Neuronal stem cell (in vitro differentiated cells): ENCODE measurements around the gene PTPN3.

Experiments used
- DNase-seq: peaks from one replicate; pipeline ENCODE4 v3.0.0-alpha.2; 2013; ENCODE audit warnings: low spot score
- H2AFZ ChIP-seq: one replicate; pipeline ENCODE4 v1.6.1; 2013; ENCODE audit warnings: mild to moderate bottlenecking, low read length, inconsistent platforms
- H2AK5ac ChIP-seq: 2 replicates; pipeline ENCODE4 v1.6.1; 2013; ENCODE audit warnings: low read depth, mild to moderate bottlenecking, inconsistent platforms, low read length, moderate library complexity, mixed read lengths
- H2BK120ac ChIP-seq: 2 replicates; pipeline ENCODE4 v1.6.1; 2013; ENCODE audit warnings: low read depth, mild to moderate bottlenecking, inconsistent platforms, low read length, moderate library complexity, mixed read lengths
- H2BK12ac ChIP-seq: one replicate; pipeline ENCODE4 v1.6.1; 2013; ENCODE audit warnings: low read length, inconsistent platforms
- H2BK15ac ChIP-seq: 2 replicates; pipeline ENCODE4 v1.6.1; 2013; ENCODE audit warnings: mild to moderate bottlenecking, low read length, inconsistent platforms, mixed read lengths
- H2BK5ac ChIP-seq: one replicate; pipeline ENCODE4 v1.6.1; 2013; ENCODE audit warnings: inconsistent platforms, mild to moderate bottlenecking, low read length, moderate library complexity
- H3K14ac ChIP-seq: one replicate; pipeline ENCODE4 v1.6.1; 2013; ENCODE audit warnings: low read length, inconsistent platforms
- H3K18ac ChIP-seq: 2 replicates; pipeline ENCODE4 v1.6.1; 2013; ENCODE audit warnings: low read length, inconsistent platforms
- H3K23ac ChIP-seq: 2 replicates; pipeline ENCODE4 v1.6.1; 2013; ENCODE audit warnings: low read depth, mild to moderate bottlenecking, mixed read lengths, low read length, inconsistent platforms; ENCODE audit not compliant: poor library complexity
- H3K27ac ChIP-seq: replicated peaks from 3 replicates; pipeline ENCODE4 v1.5.1; 2013; ENCODE audit warnings: low read length, inconsistent platforms
- H3K27me3 ChIP-seq, 3 experiments: 2 replicates each; pipeline ENCODE4 v1.6.1; 2013; ENCODE audit warnings: low read length in 3 of 3, mild to moderate bottlenecking in 2 of 3, inconsistent platforms in 1 of 3, low read depth in 1 of 3, mixed read lengths in 1 of 3, moderate library complexity in 1 of 3; ENCODE audit not compliant: control insufficient read depth in 3 of 3, insufficient read depth in 3 of 3
- H3K36me3 ChIP-seq, 2 donors: replicated peaks in 1 of 2; 2 replicates each; pipeline ENCODE4 v1.6.1; 2013; ENCODE audit warnings: low read length in 2 of 2; ENCODE audit not compliant: control insufficient read depth in 2 of 2, insufficient read depth in 2 of 2
- H3K4ac ChIP-seq: 2 replicates; pipeline ENCODE4 v1.6.1; 2013; ENCODE audit warnings: inconsistent platforms, mild to moderate bottlenecking, low read length, moderate library complexity
- H3K4me1 ChIP-seq, 2 donors: 1 replicate in 1 of 2; 2 replicates in 1 of 2; pipeline ENCODE4 v1.6.1; 2013; ENCODE audit warnings: low read length in 2 of 2, low read depth in 1 of 2; ENCODE audit not compliant: control insufficient read depth in 2 of 2, insufficient read depth in 1 of 2
- H3K4me2 ChIP-seq: one replicate; pipeline ENCODE4 v1.6.1; 2013; ENCODE audit warnings: mild to moderate bottlenecking, low read length, inconsistent platforms; ENCODE audit not compliant: insufficient read depth, poor library complexity, severe bottlenecking
- H3K4me3 ChIP-seq, 2 donors: 2 replicates each; pipeline ENCODE4 v1.5.1; 2013; ENCODE audit warnings: low read length in 2 of 2, mild to moderate bottlenecking in 2 of 2, inconsistent platforms in 1 of 2, moderate library complexity in 1 of 2
- H3K79me1 ChIP-seq: one replicate; pipeline ENCODE4 v1.6.1; 2013; ENCODE audit warnings: low read depth, mild to moderate bottlenecking, inconsistent platforms, low read length, moderate library complexity
- H3K9ac ChIP-seq: one replicate; pipeline ENCODE4 v1.6.1; 2013; ENCODE audit warnings: mild to moderate bottlenecking, low read depth, low read length, inconsistent platforms; ENCODE audit not compliant: poor library complexity
- H3K9me3 ChIP-seq, 2 donors: replicated peaks in 1 of 2; 2 replicates each; pipeline versions ENCODE3 to v1.6.1; 2013; ENCODE audit warnings: low read length in 2 of 2, mild to moderate bottlenecking in 2 of 2, inconsistent platforms in 1 of 2, low read depth in 1 of 2, mixed read lengths in 1 of 2, moderate library complexity in 1 of 2; ENCODE audit not compliant: control insufficient read depth in 2 of 2, insufficient read depth in 1 of 2
- H4K8ac ChIP-seq: one replicate; pipeline ENCODE4 v1.6.1; 2013; ENCODE audit warnings: low read depth, mild to moderate bottlenecking, inconsistent platforms, low read length, moderate library complexity
- H4K91ac ChIP-seq: one replicate; pipeline ENCODE4 v1.6.1; 2013; ENCODE audit warnings: low read length, low read depth, mild to moderate bottlenecking, inconsistent platforms; ENCODE audit not compliant: poor library complexity
- WGBS, 2 donors: extraction: QIAGEN DNeasy Blood & Tissue Kit; methylation state at CpG; one replicate each; pipeline ENCODE4 v1.1.7; 2013; ENCODE audit warnings: missing lambda C conversion rate in 2 of 2, mixed read lengths in 1 of 2; ENCODE audit not compliant: insufficient read length in 2 of 2, insufficient replicate concordance in 1 of 2; ENCODE audit errors: extremely low coverage in 2 of 2; 5-methylcytosine and 5-hydroxymethylcytosine counted together

Gene PTPN3

GRCh38 chr9:109382182-109382581 lies 115.9 kb downstream of the PTPN3 start:
- no peak overlapping the region for H2AK5ac ChIP-seq
- no peak overlapping the region for H2BK15ac ChIP-seq
- no peak overlapping the region for H3K14ac ChIP-seq
- WGBS, 2 donors, result no CpG with 5 or more reads among the region's 13 CpGs
- no peak overlapping the region for H3K9ac ChIP-seq
- H4K8ac ChIP-seq, result no peak overlapping the region
- no peak for DNase-seq
- no peaks in the 10 kb centered on the region for H3K79me1 ChIP-seq
- no peak overlapping the region for H3K4me3 ChIP-seq
- H2AFZ ChIP-seq, result no peak overlapping the region
- no peak overlapping the region for H2BK12ac ChIP-seq
- no peak overlapping the region for H3K27ac ChIP-seq
- H3K9me3 ChIP-seq, result peaks cover 4 to 9% of the 10 kb centered on the region in 2 donors
- H3K27me3 ChIP-seq, result no peaks in the 10 kb centered on the region
- H2BK5ac ChIP-seq, result no peak overlapping the region
- no peak overlapping the region for H3K18ac ChIP-seq
- H3K4me1 ChIP-seq, result no peaks in the 10 kb centered on the region
- H3K4me2 ChIP-seq, result no peak overlapping the region
- H3K23ac ChIP-seq, result no peak overlapping the region
- H4K91ac ChIP-seq, result no peak overlapping the region
- H3K4ac ChIP-seq, result no peak overlapping the region
- no peaks in the 10 kb centered on the region for H3K36me3 ChIP-seq
- no peak overlapping the region for H2BK120ac ChIP-seq

DNA sequence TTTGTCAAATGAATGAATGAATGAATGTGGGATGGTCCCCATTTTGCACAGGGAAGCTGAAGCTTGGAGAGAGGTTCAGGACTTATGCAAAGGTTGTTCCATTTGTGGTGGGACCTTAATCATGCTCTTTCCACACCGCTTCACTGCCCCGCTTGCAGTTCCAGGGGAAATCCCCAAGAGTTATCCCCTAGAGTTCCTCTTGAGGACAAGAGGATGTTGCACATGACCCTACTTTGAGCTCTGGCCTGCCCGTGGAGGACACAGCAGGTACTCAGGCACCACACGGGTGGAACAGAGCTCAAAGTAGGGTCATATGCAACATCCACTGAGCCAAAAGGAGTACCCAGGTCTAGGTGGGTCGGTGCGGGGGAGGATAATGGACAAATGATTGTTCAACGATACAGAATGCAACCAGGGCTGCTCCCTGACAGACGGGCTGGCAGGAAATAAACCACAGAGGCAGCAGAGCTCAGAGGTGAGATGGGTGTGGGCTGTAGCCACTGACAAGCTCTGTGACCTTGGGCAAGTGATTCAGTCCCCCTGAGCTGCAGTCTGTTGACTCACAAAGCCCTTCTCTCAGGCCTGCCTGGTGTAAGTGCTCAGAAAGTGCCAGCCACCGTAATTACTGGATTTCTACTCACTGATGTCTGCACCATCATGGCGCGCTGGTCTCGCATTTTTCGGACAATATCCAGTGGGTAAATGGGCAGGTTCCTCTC lies 116.9 kb downstream of the PTPN3 start:
- no CpG with 5 or more reads among the region's 13 CpGs for WGBS, 2 donors

DNA sequence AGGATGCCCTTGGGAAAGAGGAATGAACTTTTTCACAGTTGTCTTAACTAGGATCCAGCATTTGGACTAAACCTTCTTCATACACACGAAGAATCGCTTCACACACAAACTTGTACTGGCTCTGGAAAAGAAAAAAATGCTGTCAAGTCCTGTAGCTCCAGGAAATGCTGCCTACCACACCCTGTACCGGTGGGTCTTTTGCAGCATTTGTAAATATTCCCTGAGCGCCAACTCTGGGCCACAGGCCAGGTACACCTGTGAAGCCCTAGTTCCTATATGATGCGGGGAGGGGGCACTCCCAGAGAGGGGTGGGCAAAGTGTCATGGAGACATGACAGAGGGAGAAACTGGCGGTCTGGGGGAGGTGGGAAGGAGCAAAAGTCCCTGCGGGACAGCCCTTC lies 118.6 kb downstream of the PTPN3 start:
- H3K79me1 ChIP-seq, result no peaks in the 10 kb centered on the region
- H2BK12ac ChIP-seq, result no peak overlapping the region
- DNase-seq, result no peak
- WGBS, 2 donors, result no CpG with 5 or more reads among the region's 7 CpGs
- H3K27me3 ChIP-seq, result no peaks in the 10 kb centered on the region
- H2AFZ ChIP-seq, result no peak overlapping the region
- H4K8ac ChIP-seq, result no peak overlapping the region
- no peak overlapping the region for H3K27ac ChIP-seq
- H3K14ac ChIP-seq, result no peak overlapping the region
- no peak overlapping the region for H3K18ac ChIP-seq
- peaks cover 4 to 9% of the 10 kb centered on the region in 2 donors for H3K9me3 ChIP-seq
- H2BK120ac ChIP-seq, result no peak overlapping the region
- no peak overlapping the region for H2BK5ac ChIP-seq
- H3K9ac ChIP-seq, result no peak overlapping the region
- no peak overlapping the region for H3K23ac ChIP-seq
- H3K4ac ChIP-seq, result no peak overlapping the region
- no peaks in the 10 kb centered on the region for H3K36me3 ChIP-seq
- H4K91ac ChIP-seq, result no peak overlapping the region
- H3K4me2 ChIP-seq, result no peak overlapping the region
- H3K4me3 ChIP-seq, result no peak overlapping the region
- no peak overlapping the region for H2AK5ac ChIP-seq
- H2BK15ac ChIP-seq, result no peak overlapping the region
- H3K4me1 ChIP-seq, result no peaks in the 10 kb centered on the region

More for the DNA sequence above, 116.9 kb downstream of the PTPN3 start:
- no peak overlapping the region for H2BK120ac ChIP-seq
- H3K4ac ChIP-seq, result no peak overlapping the region
- H3K79me1 ChIP-seq, result no peaks in the 10 kb centered on the region
- H3K27ac ChIP-seq, result no peak overlapping the region
- no peaks in the 10 kb centered on the region for H3K27me3 ChIP-seq
- H3K9ac ChIP-seq, result no peak overlapping the region
- H2AFZ ChIP-seq, result no peak overlapping the region
- H2BK12ac ChIP-seq, result no peak overlapping the region
- H3K36me3 ChIP-seq, result no peaks in the 10 kb centered on the region
- H2BK5ac ChIP-seq, result peak overlapping the region; percentile 28
- H3K4me1 ChIP-seq, result no peaks in the 10 kb centered on the region
- H4K8ac ChIP-seq, result no peak overlapping the region
- H3K9me3 ChIP-seq, result peaks cover 4 to 9% of the 10 kb centered on the region in 2 donors
- H3K4me3 ChIP-seq, result no peak overlapping the region
- H4K91ac ChIP-seq, result no peak overlapping the region
- DNase-seq, result no peak
- no peak overlapping the region for H2BK15ac ChIP-seq
- H3K14ac ChIP-seq, result no peak overlapping the region
- H3K4me2 ChIP-seq, result no peak overlapping the region
- H3K18ac ChIP-seq, result no peak overlapping the region
- H2AK5ac ChIP-seq, result peak overlapping the region; percentile 23
- peak overlapping the region; percentile 6 for H3K23ac ChIP-seq

GRCh38 chr9:109378316-109378715 lies 119.8 kb downstream of the PTPN3 start:
- Histone ChIP-seq H2AK5ac (no peak overlapping the region), H4K8ac (no peak overlapping the region), H3K14ac (no peak overlapping the region), H3K9me3 (peaks cover 4 to 11% of the 10 kb centered on the region in 2 donors), H3K4ac (no peak overlapping the region), H3K18ac (no peak overlapping the region), H3K4me1 (no peaks in the 10 kb centered on the region), H2BK5ac (no peak overlapping the region), H2AFZ (no peak overlapping the region), H3K27ac (no peak overlapping the region), H3K9ac (no peak overlapping the region), H3K4me2 (no peak overlapping the region), H3K79me1 (no peaks in the 10 kb centered on the region), H2BK12ac (no peak overlapping the region), H4K91ac (no peak overlapping the region), H3K4me3 (no peak overlapping the region), H3K36me3 (no peaks in the 10 kb centered on the region), H2BK120ac (no peak overlapping the region), H3K27me3 (no peaks in the 10 kb centered on the region), H3K23ac (no peak overlapping the region), H2BK15ac (no peak overlapping the region)
- WGBS, 2 donors, result no CpG with 5 or more reads among the region's 4 CpGs
- no peak for DNase-seq
